Measurements from ENCODE around the gene OS9. TPM values are rescaled to one million over a fixed set of nuclear protein-coding genes. Genes with fewer than 3 reads are reported as not detected.
A peak's percentile ranks its signal among the peaks of the same experiment; 100 is the strongest.

Gene OS9
- total RNA-seq, 4 donors from 2014 or later: 139 to 223 (median 148) TPM

DNA sequence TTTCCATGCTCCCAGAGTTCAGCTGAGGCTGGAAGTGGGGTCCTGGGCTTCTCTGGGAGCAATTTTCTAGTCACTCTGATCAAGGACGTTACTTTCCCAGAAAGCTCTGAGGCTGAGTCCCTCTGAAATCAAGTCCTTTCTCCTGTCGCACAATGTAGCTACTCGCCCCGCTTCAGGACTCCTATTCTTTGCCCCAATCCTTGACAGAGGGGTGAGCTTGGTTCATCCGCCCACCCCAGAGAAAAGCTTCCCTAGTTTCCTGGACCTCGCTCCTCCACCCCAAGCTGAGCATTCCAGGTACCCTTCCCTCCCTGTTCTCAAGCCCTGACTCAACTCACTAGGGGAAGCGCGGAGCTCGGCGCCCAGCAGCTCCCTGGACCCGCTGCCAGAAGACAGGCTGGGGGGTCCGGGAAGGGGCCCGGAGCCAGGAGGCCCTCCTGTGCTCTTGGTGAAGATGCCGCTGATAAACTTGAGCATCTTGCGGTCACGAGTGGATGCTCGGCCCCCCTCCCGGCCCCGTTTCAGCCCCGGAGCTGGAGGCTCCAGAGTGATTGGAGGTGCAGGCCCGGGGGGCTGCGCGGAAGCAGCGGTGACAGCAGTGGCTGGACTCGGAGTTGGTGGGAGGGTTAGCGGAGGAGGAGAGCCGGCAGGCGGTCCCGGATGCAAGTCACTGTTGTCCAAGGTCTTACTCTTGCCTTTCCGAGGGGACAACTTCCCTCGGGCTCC lies 43.0 kb downstream of the OS9 start:
- H3K4me3 ChIP-seq: peak overlapping the region; percentile 40 to 59 (median 48)
- intact Hi-C loops (cut with DNase I): no loop called here
- H3K27me3 ChIP-seq: peaks cover 16 to 99% (median 57%) of the 10 kb centered on the region in 4 donors
- TF ChIP-seq POLR2AphosphoS5 (IDR thresholded peaks at IDR 0.05): no peak
- TF ChIP-seq, protein P1, sequence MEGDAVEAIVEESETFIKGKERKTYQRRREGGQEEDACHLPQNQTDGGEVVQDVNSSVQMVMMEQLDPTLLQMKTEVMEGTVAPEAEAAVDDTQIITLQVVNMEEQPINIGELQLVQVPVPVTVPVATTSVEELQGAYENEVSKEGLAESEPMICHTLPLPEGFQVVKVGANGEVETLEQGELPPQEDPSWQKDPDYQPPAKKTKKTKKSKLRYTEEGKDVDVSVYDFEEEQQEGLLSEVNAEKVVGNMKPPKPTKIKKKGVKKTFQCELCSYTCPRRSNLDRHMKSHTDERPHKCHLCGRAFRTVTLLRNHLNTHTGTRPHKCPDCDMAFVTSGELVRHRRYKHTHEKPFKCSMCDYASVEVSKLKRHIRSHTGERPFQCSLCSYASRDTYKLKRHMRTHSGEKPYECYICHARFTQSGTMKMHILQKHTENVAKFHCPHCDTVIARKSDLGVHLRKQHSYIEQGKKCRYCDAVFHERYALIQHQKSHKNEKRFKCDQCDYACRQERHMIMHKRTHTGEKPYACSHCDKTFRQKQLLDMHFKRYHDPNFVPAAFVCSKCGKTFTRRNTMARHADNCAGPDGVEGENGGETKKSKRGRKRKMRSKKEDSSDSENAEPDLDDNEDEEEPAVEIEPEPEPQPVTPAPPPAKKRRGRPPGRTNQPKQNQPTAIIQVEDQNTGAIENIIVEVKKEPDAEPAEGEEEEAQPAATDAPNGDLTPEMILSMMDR (IDR thresholded peaks at IDR 0.05): no peak
- TF ChIP-seq EP300 (IDR thresholded peaks at IDR 0.05): no peak
- no peak for TF ChIP-seq POLR2A (IDR thresholded peaks at IDR 0.05; ENCODE audit: low read depth)
- H3K27ac ChIP-seq (replicated peaks in 1 of 4): peak overlapping the region in 1 of 4 donors; percentile 13
- H3K4me1 ChIP-seq: peaks cover 38 to 43% (median 40%) of the 10 kb centered on the region in 4 donors
- DNase-seq (ENCODE audit: extremely low spot score): no peak
- no peaks in the 10 kb centered on the region for H3K9me3 ChIP-seq
- WGBS: 38% methylated on average over 31 of the region's 31 CpGs
- H3K36me3 ChIP-seq: no peaks in the 10 kb centered on the region

DNA sequence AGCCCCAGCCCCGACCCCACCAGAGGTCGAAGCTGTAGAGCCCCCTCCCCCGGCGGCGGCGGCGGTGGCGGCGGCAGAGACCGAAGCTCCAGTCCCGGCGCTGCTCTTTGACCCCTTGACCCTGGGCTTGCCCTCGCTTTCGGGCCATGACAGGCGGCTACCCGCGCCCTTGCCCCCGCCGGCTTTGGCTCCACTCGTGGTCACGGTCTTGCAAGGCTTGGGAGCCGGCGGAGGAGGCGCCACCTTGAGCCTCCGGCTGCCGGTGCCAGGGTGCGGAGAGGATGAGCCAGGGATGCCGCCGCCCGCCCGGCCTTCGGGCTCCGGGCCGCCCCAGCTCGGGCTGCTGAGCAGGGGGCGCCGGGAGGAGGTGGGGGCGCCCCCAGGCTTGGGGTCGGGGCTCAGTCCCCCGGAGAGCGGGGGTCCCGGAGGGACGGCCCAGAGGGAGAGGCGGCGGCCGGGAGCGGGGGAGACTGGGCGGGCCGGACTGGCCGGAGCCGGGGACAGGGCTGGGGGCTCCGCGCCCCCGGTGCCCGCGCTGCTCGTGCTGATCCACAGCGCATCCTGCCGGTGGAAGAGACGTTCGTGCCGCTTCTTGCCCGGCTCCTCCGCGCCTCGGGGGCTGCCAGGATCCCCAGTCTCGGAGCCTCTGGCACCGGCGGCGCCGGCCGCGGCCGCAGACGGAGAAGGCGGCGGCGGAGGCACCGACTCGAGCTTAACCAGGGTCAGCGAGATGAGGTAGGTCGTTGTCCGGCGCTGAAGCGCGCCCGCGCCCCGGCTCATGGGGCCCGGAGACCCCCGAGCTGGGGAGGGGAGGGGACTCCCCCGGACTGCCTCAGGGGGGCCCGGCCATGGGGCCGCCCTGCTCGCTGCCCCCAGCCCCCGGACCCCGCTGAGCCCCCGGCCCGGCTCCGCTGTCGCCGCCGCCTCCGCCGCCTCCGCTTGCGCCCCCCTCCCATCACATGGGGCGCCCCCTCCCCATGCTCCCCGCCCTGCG lies 43.8 kb downstream of the OS9 start:
- Histone ChIP-seq H3K27ac (replicated peaks in 1 of 4) (peak overlapping the region in 2 of 4 donors; percentile 13 to 18), H3K9me3 (no peaks in the 10 kb centered on the region), H3K27me3 (peaks cover 16 to 96% (median 57%) of the 10 kb centered on the region in 4 donors), H3K4me3 (peak overlapping the region; percentile 40 to 59 (median 48)), H3K4me1 (peaks cover 38 to 43% (median 40%) of the 10 kb centered on the region in 4 donors), H3K36me3 (no peaks in the 10 kb centered on the region)
- TF ChIP-seq EP300 (IDR thresholded peaks at IDR 0.05): no peak
- TF ChIP-seq, protein P1 (IDR thresholded peaks at IDR 0.05): peak in 1 of 3 experiments; percentile 39
- no peak for TF ChIP-seq POLR2AphosphoS5 (IDR thresholded peaks at IDR 0.05)
- no peak for TF ChIP-seq POLR2A (IDR thresholded peaks at IDR 0.05; ENCODE audit: low read depth)
- no peak for DNase-seq (ENCODE audit: extremely low spot score)
- intact Hi-C loops (cut with DNase I): no loop called here
- WGBS: 34% methylated on average over 8 of the region's 110 CpGs

DNA sequence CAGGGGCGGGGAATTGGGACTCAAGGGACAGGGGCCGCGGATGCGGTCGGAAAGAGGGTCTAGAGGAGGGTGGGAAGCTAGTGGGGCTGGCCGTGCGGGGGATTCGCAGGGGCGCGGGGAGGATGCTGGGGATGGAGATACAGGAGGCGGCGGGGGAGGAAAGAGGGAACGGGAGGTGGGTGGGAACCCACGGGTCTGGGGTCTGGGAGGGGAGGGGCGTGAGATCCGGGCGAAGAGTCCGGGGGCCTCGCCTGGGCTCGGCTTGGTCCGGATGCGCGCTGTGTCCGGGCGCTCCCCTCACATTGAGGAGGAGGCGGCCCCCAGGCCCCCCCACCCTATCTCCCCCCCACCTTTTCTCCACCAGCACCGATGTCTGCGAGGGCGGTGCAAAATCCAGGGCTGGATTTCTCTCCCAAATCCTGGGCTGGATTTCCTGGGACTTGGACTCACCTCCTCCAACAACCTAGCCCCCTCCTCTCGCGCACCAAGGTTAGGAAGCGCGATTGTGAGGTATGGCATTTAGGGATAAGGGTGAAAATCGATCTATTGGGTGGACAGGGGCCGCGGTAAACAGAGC lies 44.8 kb downstream of the OS9 start, which contains the start of gene AGAP2:
Gene AGAP2, minus strand, starts transcription at position 82 of the 577 bp plus-strand sequence. CDS start 496 bp downstream, outside the sequence.
- intact Hi-C loops (cut with DNase I): no loop called here
- DNase-seq (ENCODE audit: extremely low spot score): no peak
- H3K4me3 ChIP-seq: peak within 1 kb of the TSS; percentile 40 to 59 (median 48)
- H3K4me1 ChIP-seq: peaks cover 38 to 44% (median 40%) of the 10 kb centered on the region in 4 donors
- peak within 1 kb of the TSS in 2 of 4 donors; percentile 13 to 18 for H3K27ac ChIP-seq (replicated peaks in 1 of 4)
- no peaks in the 10 kb centered on the region for H3K9me3 ChIP-seq
- WGBS: 16% methylated on average over 35 of the region's 36 CpGs
- no peak for TF ChIP-seq EP300 (IDR thresholded peaks at IDR 0.05)
- TF ChIP-seq POLR2A (IDR thresholded peaks at IDR 0.05; ENCODE audit: low read depth): no peak
- TF ChIP-seq, protein P1 (IDR thresholded peaks at IDR 0.05): no peak
- TF ChIP-seq POLR2AphosphoS5 (IDR thresholded peaks at IDR 0.05): no peak
- no peaks in the 10 kb centered on the region for H3K36me3 ChIP-seq
- peaks cover 16 to 86% (median 56%) of the 10 kb centered on the region in 4 donors for H3K27me3 ChIP-seq

DNA sequence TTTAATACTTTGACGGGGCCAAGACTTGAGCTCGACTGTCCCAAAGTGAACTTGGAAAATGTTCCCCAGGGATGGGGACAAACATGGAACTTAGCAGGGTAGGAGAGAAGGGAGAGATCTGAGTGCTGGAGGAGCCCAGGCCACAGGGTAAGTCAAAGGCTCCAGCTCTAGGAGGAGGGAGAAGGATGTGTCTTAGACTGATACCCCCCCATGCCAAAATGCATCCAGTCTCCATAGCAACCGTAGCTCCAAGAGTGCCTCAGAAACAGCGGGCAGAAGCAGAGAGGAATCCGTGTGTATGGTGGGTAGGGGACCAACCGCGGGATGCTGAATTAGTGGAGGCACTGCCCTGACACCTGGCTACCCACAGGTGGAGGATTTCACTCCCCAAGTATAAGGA lies 45.5 kb downstream of the OS9 start:
- H3K27ac ChIP-seq (replicated peaks in 1 of 4): no peak overlapping the region
- no peak for TF ChIP-seq EP300 (IDR thresholded peaks at IDR 0.05)
- no peak for TF ChIP-seq POLR2AphosphoS5 (IDR thresholded peaks at IDR 0.05)
- TF ChIP-seq, protein P1 (IDR thresholded peaks at IDR 0.05): no peak
- H3K27me3 ChIP-seq: peaks cover 16 to 80% (median 52%) of the 10 kb centered on the region in 4 donors
- 15% methylated on average over 4 of the region's 7 CpGs for WGBS
- no peaks in the 10 kb centered on the region for H3K9me3 ChIP-seq
- no peak overlapping the region for H3K4me3 ChIP-seq
- H3K4me1 ChIP-seq: peaks cover 38 to 50% (median 45%) of the 10 kb centered on the region in 4 donors
- no peaks in the 10 kb centered on the region for H3K36me3 ChIP-seq
- no peak for DNase-seq (ENCODE audit: extremely low spot score)
- intact Hi-C loops (cut with DNase I): no loop called here

Data from esophagus muscularis mucosa (tissue), 4 donors.